Measurements from ENCODE around the gene FAM151B. TPM values are rescaled to one million over a fixed set of nuclear protein-coding genes. Genes with fewer than 3 reads are reported as not detected.
A peak's percentile ranks its signal among the peaks of the same experiment; 100 is the strongest.

FAM151B gene
- total and polyA plus RNA-seq, 3 donors from 2014 or later, result 2.8 to 5.0 (median 2.8) TPM

DNA sequence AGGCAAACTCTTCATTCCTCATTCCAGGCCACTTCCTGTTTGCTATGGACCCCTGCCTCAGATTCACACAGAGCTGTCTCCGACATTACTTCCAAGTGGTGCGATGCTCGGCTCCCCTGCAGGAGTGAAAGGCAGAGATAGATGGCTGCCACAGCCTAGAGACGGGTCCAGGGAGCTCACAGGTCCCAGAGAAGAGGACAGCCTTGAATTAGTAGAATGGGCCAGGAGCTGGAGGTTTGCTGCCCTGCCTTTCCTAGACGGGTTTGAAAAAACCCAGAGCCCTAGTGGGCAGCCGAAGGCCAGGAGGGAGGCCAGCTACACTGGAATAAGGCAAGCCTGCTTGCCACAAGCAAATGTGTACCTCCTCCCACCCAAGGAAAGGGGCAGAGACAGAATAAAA lies 80.4 kb downstream of the FAM151B start:
- TF ChIP-seq POLR2A (IDR thresholded peaks at IDR 0.05), result no peak
- TF ChIP-seq, protein P1, sequence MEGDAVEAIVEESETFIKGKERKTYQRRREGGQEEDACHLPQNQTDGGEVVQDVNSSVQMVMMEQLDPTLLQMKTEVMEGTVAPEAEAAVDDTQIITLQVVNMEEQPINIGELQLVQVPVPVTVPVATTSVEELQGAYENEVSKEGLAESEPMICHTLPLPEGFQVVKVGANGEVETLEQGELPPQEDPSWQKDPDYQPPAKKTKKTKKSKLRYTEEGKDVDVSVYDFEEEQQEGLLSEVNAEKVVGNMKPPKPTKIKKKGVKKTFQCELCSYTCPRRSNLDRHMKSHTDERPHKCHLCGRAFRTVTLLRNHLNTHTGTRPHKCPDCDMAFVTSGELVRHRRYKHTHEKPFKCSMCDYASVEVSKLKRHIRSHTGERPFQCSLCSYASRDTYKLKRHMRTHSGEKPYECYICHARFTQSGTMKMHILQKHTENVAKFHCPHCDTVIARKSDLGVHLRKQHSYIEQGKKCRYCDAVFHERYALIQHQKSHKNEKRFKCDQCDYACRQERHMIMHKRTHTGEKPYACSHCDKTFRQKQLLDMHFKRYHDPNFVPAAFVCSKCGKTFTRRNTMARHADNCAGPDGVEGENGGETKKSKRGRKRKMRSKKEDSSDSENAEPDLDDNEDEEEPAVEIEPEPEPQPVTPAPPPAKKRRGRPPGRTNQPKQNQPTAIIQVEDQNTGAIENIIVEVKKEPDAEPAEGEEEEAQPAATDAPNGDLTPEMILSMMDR (IDR thresholded peaks at IDR 0.05), result no peak
- intact Hi-C loops (cut with DNase I; ENCODE audit: low total_unique reads), result no loop called here
- Histone ChIP-seq H3K9me3 (no peaks in the 10 kb centered on the region), H3K27ac (no peak overlapping the region), H3K36me3 (ENCODE audit: low read depth, missing control alignments) (no peaks in the 10 kb centered on the region), H3K4me3 (no peak overlapping the region), H3K27me3 (no peaks in the 10 kb centered on the region), H3K4me1 (peaks cover 9% of the 10 kb centered on the region)
- WGBS, 2 donors, result 43 to 57% methylated on average over 6 of the region's 6 CpGs
- no peak for DNase-seq

DNA sequence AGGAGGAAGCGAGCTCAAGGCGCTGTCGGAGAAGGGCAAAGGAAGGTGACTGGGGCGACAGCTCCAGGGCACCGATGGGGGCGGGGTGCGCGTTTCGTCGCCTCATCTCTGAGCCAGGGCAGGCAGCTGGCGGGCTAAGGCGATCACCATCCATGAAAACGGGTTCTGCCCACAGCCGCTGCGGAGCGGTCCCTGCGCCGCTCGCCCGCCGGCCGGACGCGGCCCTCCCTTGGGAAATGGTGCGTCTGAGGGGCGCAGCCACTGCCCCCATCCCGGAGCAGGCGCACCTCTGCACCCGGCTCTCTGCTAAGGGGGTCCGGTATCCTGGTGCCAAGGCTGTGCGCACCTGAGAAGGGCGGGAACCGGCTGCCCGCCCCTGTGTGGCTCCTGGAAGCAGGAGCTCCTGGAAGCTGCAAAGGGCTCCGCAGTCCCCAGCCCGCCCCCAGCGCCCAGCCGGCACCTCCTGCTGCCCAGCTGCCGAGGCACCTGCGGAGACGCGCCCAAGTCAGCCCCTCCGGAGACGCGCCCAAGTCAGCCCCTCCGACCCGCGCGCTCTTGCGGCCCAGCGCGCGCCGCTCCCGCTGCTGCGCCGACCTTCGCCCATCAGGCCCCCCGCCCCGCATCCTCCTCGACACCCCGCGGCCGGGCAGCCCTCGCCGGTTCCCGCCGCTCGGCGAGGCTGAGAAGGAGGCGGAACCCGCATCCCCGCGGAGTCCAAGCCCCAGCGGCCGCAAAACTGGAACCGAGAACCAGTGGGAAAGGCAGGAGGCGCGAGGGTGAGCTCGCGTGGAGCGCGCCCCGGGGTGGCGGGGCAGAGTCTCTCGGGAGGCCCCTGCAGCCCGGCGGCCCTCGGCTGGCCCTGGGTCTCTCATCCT lies 81.4 kb downstream of the FAM151B start:
- no peak overlapping the region for H3K27ac ChIP-seq
- no peak for DNase-seq
- WGBS, 2 donors, result 0 to 2% methylated on average over 11 to 44 of the region's 89 CpGs
- no peaks in the 10 kb centered on the region for H3K27me3 ChIP-seq
- H3K36me3 ChIP-seq (ENCODE audit: low read depth, missing control alignments), result no peaks in the 10 kb centered on the region
- intact Hi-C loops (cut with DNase I; ENCODE audit: low total_unique reads), result no loop called here
- H3K4me1 ChIP-seq, result peaks cover 9% of the 10 kb centered on the region
- no peak for TF ChIP-seq POLR2A (IDR thresholded peaks at IDR 0.05)
- TF ChIP-seq, protein P1 (IDR thresholded peaks at IDR 0.05), result no peak
- no peaks in the 10 kb centered on the region for H3K9me3 ChIP-seq
- peak overlapping the region; percentile 26 to 49 for H3K4me3 ChIP-seq

DNA sequence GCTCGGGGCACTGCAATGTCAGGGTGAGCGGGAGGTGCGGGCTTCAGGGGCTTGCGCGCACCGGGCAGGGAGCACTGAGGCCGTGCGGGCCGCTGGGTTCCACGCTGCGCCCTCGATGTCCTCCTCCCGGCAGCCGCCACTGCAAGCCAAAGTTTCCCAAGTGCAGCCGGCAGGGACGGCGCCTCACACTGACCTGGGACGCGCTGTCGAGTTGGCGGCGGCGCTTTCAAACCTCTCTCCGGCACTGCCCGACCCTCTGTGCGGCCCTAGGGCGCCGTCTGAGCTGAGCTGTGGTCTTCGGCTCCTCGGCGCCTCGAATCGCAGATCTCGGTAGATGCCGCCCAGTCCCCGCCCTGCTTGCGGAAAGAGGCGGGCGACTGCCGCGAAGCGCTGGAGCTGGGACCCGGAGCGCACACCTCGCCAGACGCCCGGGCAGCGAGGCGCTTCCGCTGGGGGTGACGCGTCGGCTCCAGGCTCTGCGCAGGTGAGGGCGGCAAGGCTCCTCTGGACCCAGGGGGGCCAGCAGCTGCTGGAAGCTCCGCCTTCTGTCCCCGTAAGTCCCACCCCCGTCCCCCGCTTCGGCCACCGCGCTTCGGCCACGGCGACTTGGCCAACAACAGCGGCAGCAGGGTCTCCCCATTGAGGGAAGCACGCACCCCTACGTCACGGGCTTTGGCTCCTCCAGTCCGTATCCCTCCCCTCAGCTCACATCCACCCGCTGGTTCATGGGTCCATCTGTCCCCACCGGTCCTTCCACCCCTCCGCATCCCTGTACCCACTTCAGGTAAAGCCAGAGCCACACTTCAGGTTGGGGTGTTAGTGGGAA lies 82.3 kb downstream of the FAM151B start, which contains the start of gene ANKRD34B:
Gene ANKRD34B (minus strand): TSS at position 320 of the 826 bp plus-strand sequence. CDS start 10,261 bp downstream, outside the sequence.
- intact Hi-C loops (cut with DNase I; ENCODE audit: low total_unique reads), result no loop called here
- Histone ChIP-seq H3K27me3 (no peaks in the 10 kb centered on the region), H3K9me3 (no peaks in the 10 kb centered on the region), H3K36me3 (ENCODE audit: low read depth, missing control alignments) (no peaks in the 10 kb centered on the region), H3K4me3 (peak within 1 kb of the TSS; percentile 26 to 49), H3K4me1 (peaks cover 9% of the 10 kb centered on the region), H3K27ac (no peak within 1 kb of the TSS)
- TF ChIP-seq POLR2A (IDR thresholded peaks at IDR 0.05), result no peak
- TF ChIP-seq, protein P1 (IDR thresholded peaks at IDR 0.05), result no peak
- WGBS, 2 donors, result 1 to 4% methylated on average over 15 to 59 of the region's 73 CpGs
- no peak for DNase-seq

DNA sequence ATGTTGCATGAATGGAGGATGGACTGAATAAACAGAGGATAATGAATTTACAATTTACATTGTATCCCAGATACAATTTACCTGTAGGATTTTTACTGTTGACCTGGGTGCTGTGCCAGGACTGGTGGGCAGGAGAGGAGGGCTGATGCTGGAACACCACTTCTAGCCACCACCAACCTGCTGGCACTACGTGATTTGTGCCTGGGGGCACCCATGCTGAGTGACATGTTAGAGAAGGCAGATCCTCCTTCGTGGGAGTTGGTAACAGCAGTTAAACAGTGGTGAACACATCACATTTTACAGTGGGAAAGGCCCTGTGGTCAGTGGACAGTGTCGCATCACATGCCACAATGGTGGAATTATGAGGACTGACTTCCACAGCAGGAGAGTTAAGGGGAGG lies 85.2 kb downstream of the FAM151B start:
- Histone ChIP-seq H3K4me3 (no peak overlapping the region), H3K27me3 (no peaks in the 10 kb centered on the region), H3K27ac (no peak overlapping the region), H3K4me1 (peaks cover 9% of the 10 kb centered on the region), H3K9me3 (no peaks in the 10 kb centered on the region), H3K36me3 (ENCODE audit: low read depth, missing control alignments) (no peaks in the 10 kb centered on the region)
- no peak for TF ChIP-seq POLR2A (IDR thresholded peaks at IDR 0.05)
- TF ChIP-seq, protein P1 (IDR thresholded peaks at IDR 0.05), result no peak
- WGBS, 2 donors, result 77 to 79% methylated on average over 3 of the region's 3 CpGs
- intact Hi-C loops (cut with DNase I; ENCODE audit: low total_unique reads), result no loop called here
- no peak for DNase-seq

Measured in testis (tissue), 3 donors.